OCI-LY3 (cell line): ENCODE data around the gene RSPH1.

Experiments used
- EZH2phosphoT487 ChIP-seq: fragments of 200-600 bp; shearing (Covaris generic); IDR thresholded peaks from 2 replicates; pipeline ENCODE4 v1.6.1; 2018; ENCODE audit warnings: antibody characterized with exemption, mixed run types, low read depth
- TF ChIP-seq, protein P1 (sequence below): fragments of 200-600, 300-600 bp; sonication (generic); IDR thresholded peaks from 2 replicates; pipeline ENCODE4 v1.5.1; 2014; ENCODE audit warnings: antibody characterized with exemption, low read length, low read depth

- TF ChIP-seq, protein P1, sequence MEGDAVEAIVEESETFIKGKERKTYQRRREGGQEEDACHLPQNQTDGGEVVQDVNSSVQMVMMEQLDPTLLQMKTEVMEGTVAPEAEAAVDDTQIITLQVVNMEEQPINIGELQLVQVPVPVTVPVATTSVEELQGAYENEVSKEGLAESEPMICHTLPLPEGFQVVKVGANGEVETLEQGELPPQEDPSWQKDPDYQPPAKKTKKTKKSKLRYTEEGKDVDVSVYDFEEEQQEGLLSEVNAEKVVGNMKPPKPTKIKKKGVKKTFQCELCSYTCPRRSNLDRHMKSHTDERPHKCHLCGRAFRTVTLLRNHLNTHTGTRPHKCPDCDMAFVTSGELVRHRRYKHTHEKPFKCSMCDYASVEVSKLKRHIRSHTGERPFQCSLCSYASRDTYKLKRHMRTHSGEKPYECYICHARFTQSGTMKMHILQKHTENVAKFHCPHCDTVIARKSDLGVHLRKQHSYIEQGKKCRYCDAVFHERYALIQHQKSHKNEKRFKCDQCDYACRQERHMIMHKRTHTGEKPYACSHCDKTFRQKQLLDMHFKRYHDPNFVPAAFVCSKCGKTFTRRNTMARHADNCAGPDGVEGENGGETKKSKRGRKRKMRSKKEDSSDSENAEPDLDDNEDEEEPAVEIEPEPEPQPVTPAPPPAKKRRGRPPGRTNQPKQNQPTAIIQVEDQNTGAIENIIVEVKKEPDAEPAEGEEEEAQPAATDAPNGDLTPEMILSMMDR = no peak
- no peak for TF ChIP-seq EZH2phosphoT487
Measured at GRCh38 chr21:42524341-42525028, 28.5 kb upstream of the RSPH1 start.
